ENCODE data around the gene PRKCA.
"Not testable (repeated sequence)": the region's sequence is repeated elsewhere in the genome, so short reads cannot be mapped to it uniquely, and the experiment has no call there.

PRKCA gene

DNA sequence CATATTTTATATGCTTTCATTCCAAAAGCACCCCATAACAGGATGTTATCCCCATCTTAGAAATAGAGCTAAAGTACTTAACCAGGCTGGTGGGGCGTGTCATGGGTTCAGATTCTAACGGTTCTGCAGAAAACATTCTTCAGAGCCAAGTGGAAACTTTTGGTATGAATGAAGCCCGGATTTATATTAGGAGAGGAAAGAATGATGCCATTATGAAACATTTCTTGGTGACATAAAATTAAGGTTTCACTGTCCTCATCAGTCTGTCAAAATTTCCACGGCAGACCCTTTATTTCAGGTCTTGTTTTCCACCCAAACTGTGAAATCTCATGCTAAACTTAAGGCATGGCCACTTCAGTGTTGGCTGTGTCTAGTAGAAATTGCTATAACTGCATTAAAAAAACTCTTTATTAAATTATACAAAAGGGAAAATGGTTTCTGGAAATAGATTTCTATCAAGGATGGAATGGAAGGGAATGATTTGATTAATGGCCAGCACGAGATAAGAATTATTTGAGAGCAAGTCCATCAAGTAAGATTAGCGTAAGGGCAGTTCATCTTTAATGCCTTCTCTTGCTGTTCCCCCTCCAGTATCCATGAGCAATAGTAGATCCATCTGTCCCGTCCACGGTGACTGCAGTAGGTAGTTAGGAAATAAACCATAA lies 11.7 kb downstream of the PRKCA start:
- no peaks in the 10 kb centered on the region for H3K27me3 ChIP-seq
- intact Hi-C loops (cut with DNase I; ENCODE audit: low total_unique reads), result no loop called here

DNA sequence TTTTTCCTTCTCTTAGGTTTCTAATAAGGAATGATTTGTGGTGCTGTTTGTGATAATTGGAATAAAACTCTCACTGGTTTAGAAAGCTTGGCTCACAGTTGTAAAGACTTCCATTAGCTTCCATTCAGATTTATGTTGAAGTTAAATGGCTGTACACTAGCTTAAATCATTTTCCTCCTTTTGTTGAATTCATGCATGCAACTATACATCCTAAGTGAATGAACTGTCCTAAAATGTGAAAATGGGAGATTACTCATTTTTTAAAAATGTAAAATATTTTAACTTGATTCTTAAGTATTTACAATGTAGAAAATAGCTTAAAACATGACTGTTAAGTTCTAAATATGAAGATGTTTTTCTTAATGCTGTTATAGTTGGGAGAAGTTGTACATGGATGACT lies 15.2 kb downstream of the PRKCA start:
- no peaks in the 10 kb centered on the region for H3K27me3 ChIP-seq
- no peak overlapping the region for H3K27ac ChIP-seq
- peaks cover 0 to 9% (median 5%) of the 10 kb centered on the region in 3 donors for H3K9me3 ChIP-seq
- H3K36me3 ChIP-seq, result peaks cover 0 to 6% (median 0%) of the 10 kb centered on the region in 3 donors
- H3K4me3 ChIP-seq, result no peak overlapping the region
- TF ChIP-seq, protein P1, sequence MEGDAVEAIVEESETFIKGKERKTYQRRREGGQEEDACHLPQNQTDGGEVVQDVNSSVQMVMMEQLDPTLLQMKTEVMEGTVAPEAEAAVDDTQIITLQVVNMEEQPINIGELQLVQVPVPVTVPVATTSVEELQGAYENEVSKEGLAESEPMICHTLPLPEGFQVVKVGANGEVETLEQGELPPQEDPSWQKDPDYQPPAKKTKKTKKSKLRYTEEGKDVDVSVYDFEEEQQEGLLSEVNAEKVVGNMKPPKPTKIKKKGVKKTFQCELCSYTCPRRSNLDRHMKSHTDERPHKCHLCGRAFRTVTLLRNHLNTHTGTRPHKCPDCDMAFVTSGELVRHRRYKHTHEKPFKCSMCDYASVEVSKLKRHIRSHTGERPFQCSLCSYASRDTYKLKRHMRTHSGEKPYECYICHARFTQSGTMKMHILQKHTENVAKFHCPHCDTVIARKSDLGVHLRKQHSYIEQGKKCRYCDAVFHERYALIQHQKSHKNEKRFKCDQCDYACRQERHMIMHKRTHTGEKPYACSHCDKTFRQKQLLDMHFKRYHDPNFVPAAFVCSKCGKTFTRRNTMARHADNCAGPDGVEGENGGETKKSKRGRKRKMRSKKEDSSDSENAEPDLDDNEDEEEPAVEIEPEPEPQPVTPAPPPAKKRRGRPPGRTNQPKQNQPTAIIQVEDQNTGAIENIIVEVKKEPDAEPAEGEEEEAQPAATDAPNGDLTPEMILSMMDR (IDR thresholded peaks at IDR 0.05), result no peak
- peaks cover 0 to 10% (median 0%) of the 10 kb centered on the region in 4 donors for H3K4me1 ChIP-seq
- intact Hi-C loops (cut with DNase I; ENCODE audit: low total_unique reads), result no loop called here
- no peak for DNase-seq

More for the DNA sequence above, 11.7 kb downstream of the PRKCA start:
- DNase-seq, result no peak
- Histone ChIP-seq H3K27ac (no peak overlapping the region), H3K9me3 (no peaks in the 10 kb centered on the region), H3K36me3 (no peaks in the 10 kb centered on the region), H3K4me3 (no peak overlapping the region), H3K4me1 (peaks cover 0 to 10% (median 0%) of the 10 kb centered on the region in 4 donors)
- TF ChIP-seq, protein P1 (IDR thresholded peaks at IDR 0.05), result no peak

DNA sequence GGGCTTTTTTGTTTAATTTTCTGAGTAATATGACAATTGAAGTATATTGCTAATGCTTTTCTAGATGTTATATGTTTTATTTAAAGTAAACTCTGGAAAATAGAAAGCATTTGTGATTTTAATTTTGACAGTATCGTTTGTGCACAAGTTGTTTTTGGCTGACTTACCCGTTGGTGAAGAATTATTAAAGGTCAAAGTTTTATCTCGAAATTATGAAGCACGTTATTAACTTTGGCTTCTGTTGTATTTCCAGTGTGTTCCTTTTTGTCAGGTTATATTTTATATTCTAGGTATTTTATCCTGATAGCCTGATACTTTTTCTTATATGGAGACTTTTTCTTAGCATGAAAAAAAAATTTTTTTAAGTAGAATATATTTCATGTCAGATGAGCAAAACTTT lies 16.8 kb downstream of the PRKCA start:
- intact Hi-C loops (cut with DNase I; ENCODE audit: low total_unique reads), result no loop called here
- H3K4me3 ChIP-seq, result no peak overlapping the region
- H3K4me1 ChIP-seq, result peaks cover 0 to under 1% (median 0%) of the 10 kb centered on the region in 4 donors
- no peak overlapping the region for H3K27ac ChIP-seq
- peaks cover 0 to 6% (median 0%) of the 10 kb centered on the region in 3 donors for H3K36me3 ChIP-seq
- DNase-seq, result no peak
- H3K27me3 ChIP-seq, result no peaks in the 10 kb centered on the region
- peaks cover 0 to 9% (median 5%) of the 10 kb centered on the region in 3 donors for H3K9me3 ChIP-seq
- TF ChIP-seq, protein P1 (IDR thresholded peaks at IDR 0.05), result no peak

DNA sequence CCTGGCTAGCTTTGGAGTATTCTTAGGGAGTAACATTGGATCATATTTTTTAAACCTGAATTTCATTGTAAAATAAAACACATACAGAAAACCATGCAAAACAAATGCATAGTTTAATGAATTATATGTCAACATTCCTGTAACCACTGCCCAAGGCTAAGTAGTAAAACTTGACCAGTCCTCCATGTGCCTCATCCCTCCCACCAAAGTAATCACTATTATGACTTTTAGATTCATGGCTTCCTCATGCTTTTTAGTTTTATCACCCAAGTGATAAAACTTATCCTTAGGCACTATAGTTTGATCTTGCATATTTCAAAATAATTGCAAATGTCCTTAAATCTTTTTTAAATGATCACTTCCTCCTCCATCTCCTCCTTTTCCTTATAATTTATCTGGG lies 20.4 kb downstream of the PRKCA start:
- H3K27ac ChIP-seq, result no peak overlapping the region
- TF ChIP-seq, protein P1 (IDR thresholded peaks at IDR 0.05), result no peak
- H3K27me3 ChIP-seq, result no peaks in the 10 kb centered on the region
- peaks cover 0 to 6% (median 0%) of the 10 kb centered on the region in 3 donors for H3K36me3 ChIP-seq
- intact Hi-C loops (cut with DNase I; ENCODE audit: low total_unique reads), result no loop called here
- no peak overlapping the region for H3K4me3 ChIP-seq
- no peak for DNase-seq
- no peaks in the 10 kb centered on the region for H3K4me1 ChIP-seq
- peaks cover 0 to 9% (median 5%) of the 10 kb centered on the region in 3 donors for H3K9me3 ChIP-seq

DNA sequence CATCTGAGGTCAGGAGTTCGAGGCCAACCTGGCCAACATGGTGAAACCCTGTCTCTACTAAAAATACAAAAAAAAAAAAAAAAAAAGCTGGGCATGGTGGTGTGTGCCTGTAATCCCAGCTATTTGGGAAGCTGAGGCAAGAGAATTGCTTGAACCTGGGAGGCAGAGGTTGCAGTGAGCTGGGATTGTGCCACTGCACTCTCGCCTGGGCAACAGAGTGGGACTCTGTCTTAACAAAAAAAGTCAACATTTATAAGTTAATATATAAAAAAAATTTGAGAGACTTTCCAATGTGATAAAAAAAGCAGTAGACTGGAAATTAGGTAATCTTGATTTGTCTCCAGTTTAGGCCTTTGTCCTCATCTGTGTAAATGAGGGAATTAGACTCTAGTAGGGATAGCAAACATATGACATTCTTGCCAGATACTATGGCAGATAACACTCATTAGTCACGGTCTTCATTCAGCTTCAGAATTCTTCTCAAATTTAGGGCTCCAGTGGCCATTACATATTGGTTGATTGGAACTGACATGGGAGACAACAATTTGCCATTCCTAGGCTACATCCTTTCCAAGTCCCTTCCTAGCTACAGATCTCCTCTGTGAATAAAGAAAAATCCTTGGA lies 22.1 kb downstream of the PRKCA start:
- DNase-seq; H3K27me3 ChIP-seq; H3K36me3 ChIP-seq; H3K4me1 ChIP-seq; H3K4me3 ChIP-seq; H3K9me3 ChIP-seq; intact Hi-C loops (cut with DNase I; ENCODE audit: low total_unique reads); H3K27ac ChIP-seq: not testable (repeated sequence)

DNA sequence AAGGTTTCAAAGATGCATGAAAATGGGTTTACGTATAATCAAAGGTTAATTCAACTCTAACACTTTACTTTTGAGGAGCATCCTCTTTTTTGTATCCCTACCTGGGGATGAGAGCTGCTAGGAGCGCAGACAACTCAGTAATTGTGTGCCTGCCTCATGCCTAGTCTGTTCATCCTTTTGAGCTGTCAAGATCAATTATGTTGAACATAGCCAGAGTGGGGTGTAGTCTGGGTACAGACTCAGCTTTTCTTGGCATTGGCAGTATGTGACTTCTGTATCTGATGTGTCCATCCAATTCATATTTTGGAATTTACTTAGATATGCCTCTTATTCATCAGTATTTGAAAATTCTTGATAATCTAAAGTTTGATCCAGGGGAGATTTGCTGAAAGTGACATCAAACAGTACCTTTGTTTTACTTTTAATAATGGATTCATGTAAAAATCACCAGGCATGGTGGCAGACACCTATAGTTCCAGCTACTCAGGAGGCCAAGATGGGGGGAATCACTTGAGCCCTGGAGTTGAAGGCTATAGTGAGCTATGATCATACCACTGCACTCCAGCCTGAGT lies 24.1 kb downstream of the PRKCA start:
- peaks cover 0 to 4% (median 0%) of the 10 kb centered on the region in 3 donors for H3K36me3 ChIP-seq
- TF ChIP-seq, protein P1 (IDR thresholded peaks at IDR 0.05), result no peak
- no peak for DNase-seq
- H3K27me3 ChIP-seq, result no peaks in the 10 kb centered on the region
- no peak overlapping the region for H3K4me3 ChIP-seq
- no peak overlapping the region for H3K27ac ChIP-seq
- H3K4me1 ChIP-seq, result peaks cover 0 to 9% (median 7%) of the 10 kb centered on the region in 4 donors
- intact Hi-C loops (cut with DNase I; ENCODE audit: low total_unique reads), result no loop called here
- peaks cover 0 to 6% (median 3%) of the 10 kb centered on the region in 3 donors for H3K9me3 ChIP-seq

Measured in tibial artery (tissue), 4 donors.